ENCODE data around the gene RAB15.

Gene RAB15

DNA sequence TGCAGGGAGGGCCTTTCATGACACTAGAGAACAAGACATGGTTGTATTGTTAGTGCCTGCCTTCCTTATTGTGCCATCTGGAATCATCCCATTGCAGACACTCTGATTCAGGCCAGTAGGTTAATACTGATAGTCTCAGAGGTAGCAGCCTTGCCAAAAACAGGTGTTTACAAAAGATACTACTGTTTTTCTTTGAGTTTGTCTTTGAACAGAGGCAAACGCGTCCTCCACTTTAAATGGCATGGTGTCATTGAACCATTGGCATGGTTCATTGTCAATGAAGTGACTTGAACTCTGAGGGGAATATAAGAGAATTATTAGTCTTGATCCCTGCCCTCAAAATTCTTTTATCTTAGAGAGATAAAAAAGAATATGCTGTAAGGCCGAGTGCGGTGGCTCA is 18.8 kb upstream of the RAB15 start:
- in situ Hi-C loops (cut with HindIII; ENCODE audit: low sequenced_read_pairs), result no loop called here

DNA sequence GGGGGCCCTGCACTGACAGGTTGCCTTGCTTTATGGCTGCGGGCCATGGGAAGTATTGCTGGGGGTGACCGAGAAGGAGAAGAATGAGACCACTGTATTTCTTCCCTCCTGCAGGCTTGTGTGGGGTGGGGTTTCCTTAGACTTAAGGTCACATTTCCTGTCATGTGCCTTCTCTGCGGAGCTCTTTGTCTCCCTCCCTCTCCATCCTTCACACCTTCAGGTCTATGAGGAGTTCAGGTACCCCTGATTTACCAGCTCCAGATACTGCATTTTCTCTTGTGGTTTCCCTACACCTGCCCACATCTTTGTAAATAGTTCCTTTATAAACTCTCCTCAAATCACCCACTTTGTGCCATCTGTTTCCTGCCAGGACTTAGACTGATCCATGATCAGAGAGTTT is 18.2 kb upstream of the RAB15 start:
- in situ Hi-C loops (cut with HindIII; ENCODE audit: low sequenced_read_pairs), result no loop called here

DNA sequence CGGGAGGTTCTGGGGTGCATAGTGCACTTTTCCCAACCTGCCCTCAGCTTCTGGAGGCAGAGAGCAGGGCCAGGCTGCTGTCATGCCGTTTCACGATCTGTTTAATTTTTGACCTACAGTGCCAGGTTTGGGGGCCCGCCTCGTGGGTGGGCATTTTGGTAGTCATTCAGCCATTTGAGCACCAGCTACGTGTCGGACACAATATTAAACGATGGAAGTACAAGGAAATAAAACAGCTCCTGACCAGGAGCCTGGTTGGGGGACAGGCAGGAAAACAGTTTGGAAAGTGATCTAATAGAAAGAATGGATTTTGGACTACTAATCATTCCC is 15.3 kb upstream of the RAB15 start:
- in situ Hi-C loops (cut with HindIII; ENCODE audit: low sequenced_read_pairs), result no loop called here

DNA sequence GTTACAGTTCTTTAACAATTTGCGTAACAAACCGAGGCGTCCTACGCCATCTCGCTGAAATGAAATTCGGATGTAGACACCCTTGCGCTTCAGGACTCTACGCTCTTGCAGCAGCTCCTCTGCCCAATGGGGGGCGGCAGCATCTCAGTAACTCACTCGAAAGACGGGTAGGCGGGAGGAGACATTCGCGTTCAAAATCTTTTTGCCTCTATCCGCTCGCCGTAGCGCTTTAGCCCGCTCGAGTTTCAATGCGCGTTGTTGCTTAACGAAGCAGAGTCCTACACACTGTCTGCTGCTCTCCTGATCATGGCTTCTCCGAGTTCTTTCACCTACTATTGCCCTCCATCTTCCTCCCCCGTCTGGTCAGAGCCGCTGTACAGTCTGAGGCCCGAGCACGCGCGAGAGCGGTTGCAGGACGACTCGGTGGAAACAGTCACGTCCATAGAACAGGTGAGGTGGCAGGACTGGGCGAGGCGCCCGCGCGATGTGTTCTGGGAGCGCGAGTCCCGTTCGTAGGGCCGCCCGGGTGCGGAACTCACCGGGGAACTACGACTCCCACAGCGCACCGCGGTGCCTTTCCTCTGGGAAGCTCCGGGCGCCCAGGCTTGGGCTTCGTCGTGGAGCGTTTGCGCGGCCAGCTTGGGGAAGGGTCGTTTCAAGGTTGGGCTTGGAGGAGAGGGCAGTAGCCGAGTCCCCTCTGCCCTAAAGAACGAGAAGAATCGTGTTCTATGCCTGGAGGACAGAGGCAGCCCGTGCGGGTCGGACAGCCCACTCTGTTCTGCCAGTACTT is 14.7 kb upstream of the RAB15 start, which contains the start of gene FNTB:
Gene FNTB, plus strand, starts transcription at position 248 of the 790 bp plus-strand sequence. Its CDS starts 59 bp downstream, at position 307.
- in situ Hi-C loops (cut with HindIII; ENCODE audit: low sequenced_read_pairs), result no loop called here

DNA sequence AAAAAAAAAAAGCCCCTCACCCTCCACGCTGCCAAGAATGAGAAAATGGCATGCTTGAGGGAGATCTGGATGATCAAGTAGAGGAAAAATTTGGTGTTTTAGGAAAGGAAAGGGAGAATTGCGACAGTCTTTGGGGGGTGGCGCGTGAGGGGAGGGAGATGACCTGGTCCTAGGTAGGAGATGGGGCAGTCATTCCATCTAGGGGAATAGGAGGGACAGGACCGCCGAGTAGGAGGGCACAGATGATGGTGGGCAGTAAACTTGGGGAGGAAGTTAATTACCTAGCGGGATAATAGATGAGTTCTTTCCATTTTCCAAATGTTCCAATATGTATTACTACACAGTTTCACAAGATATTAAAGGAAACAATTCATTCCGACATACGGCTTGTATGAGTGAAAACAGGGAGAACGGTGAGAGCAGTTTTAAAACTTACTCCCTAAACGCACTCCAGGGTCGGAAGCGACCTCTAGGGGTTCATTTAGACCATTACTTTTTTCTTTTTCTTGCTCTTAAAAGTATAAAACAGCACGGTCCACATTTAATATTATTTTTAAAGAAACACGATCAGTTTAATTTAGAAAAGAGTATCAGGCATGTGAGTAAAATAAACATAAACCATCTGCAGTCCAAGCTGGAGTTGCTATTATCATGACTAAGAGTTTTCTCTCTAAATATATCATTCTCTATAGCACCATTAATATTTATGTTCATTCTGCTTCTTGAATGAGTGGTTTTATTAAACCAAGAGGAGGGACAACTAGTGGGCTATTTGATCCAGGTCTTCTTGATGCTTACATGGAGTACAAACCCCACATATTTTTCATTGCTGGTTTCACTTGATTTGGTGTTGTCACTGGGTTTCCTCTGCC is 11.5 kb upstream of the RAB15 start:
- in situ Hi-C loops (cut with HindIII; ENCODE audit: low sequenced_read_pairs), result no loop called here

DNA sequence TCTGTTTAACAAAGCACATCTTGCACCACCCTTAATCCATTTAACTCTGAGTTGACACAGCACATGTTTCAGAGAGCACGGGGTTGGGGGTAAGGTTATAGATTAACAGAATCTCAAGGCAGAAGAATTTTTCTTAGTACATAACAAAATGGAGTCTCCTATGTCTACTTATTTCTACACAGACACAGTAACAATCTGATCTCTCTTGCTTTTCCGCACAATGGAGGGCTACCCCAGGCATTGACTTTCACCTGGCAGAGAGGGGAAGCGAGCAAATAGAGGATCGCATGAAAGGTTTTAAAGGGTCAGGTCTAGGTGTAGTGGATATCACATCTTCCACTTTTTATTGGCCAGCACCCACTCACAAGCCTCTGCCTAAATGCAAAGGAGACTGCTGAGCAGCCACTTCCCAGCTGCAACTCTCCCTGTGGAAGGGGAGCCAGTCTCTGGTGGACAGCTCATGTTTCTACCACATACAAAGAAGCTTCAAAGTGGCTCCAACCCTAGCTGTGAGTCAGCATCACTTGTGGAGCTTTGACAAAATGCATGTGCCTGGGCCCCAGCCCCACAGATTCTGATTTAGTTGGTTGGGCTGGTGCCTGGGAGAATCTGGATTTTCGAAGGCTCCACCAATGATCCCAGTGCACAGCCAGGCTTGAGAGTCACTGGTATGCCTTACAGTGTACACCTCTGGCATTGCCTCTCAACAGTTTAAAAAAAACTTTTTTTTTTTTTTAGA is 7.4 kb upstream of the RAB15 start:
- in situ Hi-C loops (cut with HindIII; ENCODE audit: low sequenced_read_pairs), result no loop called here

DNA sequence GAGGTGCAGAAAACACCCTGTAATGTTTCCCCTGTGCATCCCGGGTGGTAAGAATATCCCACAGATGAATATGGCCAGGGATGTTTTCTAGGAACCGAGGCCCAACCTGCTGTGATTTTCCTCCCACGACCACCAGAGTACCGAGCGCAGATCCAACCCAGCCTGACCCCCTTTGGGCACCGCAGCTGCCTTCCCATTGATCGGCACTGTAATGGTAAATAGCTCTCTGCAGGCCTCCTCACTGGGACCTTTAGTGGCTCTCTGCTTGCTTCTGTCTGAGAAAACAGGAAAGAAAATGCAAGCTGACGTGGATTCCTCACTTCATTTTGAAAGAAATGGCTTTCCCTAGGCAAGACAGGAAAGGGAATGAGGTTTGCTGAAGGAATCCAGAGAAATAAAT is 2.4 kb upstream of the RAB15 start:
- in situ Hi-C loops (cut with HindIII; ENCODE audit: low sequenced_read_pairs), result no loop called here

DNA sequence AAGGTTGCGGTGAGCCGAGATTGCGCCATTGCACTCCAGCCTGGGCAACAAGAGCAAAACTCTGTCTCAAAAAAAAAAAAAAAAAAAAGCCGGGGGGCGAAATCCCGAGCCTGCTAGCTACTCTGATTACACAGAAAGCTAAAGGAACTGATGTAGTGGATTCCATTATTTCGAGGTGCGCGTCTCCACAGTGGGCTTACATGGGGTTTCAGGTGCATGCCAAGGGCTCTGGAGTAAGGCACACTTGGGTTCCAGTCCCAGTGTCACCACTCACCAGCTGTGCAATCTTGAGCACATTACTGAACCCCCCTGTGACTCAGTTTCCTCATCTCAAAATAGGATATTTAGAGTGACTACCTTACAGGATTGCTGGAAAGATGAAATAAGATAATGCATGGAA is 1.7 kb upstream of the RAB15 start:
- in situ Hi-C loops (cut with HindIII; ENCODE audit: low sequenced_read_pairs), result no loop called here

DNA sequence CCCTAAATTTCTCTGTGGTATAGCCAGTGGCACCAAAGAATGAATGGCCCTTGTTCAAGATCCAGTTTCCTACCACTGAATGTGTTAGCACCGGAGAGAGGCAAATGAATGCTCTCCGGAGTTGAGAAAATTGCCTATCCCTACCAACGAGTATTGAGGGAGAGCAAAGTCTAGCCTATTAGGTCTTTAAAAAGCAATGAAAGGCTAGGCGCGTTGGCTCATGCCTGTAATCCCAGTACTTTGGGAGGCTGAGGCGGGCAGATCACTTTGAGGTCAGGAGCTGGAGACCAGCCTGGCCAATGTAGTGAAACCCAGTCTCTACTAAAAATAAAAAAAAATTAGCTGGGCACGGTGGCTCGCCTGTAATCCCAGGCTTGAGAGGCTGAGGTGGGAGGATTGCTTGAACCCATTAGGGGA is 898 bp upstream of the RAB15 start:
- in situ Hi-C loops (cut with HindIII; ENCODE audit: low sequenced_read_pairs), result no loop called here

DNA sequence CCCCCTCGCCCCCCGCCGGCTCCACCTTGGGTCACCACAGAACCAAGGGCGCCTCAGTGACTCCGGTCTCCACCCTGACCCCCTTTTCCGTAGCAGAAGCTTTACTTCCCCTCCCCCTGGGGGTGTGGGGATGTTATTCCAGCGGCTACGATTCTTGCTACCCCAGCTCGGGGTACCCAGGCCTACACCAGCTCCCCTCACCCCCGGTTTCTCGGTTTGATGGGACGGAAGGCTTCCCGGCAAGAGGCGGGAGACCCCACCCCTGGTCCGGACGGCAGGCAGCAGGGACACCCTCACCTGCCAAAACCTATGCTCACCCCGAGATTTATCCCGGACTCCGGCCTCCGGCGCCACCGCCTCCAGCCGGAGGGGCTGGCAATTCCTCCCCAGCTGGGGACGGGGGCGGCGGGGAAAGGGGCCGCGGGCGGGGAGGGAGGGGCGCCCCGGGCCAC is 619 bp downstream of the RAB15 start:
- in situ Hi-C loops (cut with HindIII; ENCODE audit: low sequenced_read_pairs), result no loop called here

DNA sequence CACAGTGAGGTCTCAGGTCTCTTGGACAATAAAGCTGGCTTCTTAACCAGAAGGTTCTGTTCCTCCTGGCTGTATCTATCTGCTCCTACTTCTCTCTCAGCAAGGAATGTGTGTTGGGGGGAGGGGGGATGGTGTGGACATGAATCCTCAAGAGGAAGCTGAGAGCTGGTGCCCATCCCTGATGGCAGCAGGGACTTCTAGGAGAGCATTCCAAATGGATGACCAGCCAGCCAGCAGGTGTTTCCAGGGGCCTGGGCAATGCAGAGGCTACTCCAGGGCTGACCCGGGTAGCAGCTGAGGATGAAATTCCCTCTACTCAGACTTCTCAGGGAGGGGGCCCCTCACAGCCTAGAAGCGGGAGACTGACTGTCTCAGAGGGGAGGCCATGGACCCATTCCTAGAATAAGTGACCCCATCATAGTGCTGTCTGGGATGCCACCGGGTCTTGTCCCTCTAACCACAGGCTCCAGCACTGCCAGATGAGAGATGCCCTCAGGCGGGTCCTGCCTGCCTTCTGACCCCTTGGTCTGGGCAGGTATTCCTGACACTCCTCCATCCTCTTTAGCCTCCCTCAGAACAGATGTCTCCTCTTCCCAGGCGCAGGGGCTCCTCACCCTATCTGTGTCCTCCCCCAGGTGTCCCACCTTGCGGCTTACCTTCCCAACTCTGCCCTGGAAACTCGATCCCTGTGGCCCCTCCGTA is 1.2 kb downstream of the RAB15 start:
- in situ Hi-C loops (cut with HindIII; ENCODE audit: low sequenced_read_pairs), result no loop called here

DNA sequence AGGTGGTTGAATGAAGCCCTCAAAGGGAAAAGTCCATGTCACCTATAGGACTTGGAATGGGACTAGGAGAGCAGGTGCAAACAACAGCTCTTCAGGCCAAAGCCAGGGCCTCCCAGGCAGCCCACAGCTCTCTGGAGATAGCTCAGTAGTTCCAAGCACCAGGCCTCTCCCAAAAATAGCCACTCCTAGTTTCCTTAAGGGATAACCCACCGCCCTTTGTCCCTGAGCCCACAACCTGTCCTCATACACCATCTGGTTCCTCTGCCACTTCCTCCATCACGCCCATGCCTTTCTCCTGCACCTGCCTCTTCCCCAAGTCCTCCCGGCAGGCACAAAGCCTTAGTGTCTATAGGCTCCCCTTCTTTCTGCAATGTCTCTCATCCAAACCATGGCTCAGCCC is 2.1 kb downstream of the RAB15 start:
- in situ Hi-C loops (cut with HindIII; ENCODE audit: low sequenced_read_pairs), result no loop called here

DNA sequence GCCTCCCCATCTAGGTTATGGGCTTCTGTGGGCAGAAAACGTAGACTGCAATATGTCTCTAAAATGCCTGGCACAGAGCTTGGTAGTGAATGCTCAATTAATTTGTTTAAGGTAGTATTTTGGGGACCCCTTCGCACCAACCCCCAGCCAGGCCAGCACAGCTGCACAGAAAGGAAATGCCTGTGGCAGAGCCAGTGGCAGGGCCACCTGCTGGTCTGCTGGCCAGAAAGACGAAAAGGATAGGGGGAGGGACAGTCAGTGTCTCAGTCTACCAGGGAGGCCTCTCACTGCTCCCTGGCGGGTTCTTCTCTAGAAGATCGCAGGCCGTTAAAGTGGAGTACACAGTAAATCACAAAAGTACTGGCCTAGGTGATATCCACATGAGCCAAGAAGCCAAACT is 3.5 kb downstream of the RAB15 start:
- in situ Hi-C loops (cut with HindIII; ENCODE audit: low sequenced_read_pairs), result no loop called here

DNA sequence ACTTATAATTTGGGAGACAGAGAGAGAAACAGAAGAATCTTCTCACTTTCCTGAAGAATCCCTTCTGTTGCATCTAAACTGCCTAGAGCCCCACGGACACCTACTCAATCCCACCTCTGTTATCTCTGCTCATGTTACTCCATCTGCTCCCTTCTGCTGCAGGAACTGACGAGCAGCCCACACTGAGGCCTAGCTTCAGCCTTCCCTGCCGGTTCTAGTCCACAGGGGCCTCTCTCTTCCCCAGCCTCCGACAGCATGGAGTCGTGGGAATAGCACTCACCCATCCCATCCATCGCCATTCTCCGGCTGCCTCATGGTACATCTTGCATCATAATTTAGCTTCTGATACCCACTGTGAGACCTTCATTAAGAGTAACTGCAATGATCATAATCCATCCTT is 4.0 kb downstream of the RAB15 start:
- in situ Hi-C loops (cut with HindIII; ENCODE audit: low sequenced_read_pairs), result no loop called here

DNA sequence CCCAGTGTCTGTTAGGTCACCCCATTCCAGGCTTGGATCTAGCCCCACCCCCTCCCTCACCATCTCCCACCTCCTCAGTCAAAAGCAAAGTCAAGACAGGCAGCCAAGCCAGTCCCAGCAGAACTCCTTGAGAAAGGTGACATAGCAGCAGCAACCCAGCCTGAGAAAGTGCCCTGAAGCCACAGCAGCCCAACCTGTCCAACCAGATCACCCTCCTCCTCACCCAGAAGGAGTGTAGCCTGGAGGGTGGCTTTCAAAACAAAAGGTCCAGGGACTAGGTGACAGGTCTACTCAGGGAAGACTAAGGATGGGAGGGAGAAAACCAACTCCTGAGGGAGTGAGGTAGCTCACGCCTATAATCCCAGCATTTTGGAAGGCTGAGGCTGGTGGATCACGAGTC is 5.2 kb downstream of the RAB15 start:
- in situ Hi-C loops (cut with HindIII; ENCODE audit: low sequenced_read_pairs), result no loop called here

DNA sequence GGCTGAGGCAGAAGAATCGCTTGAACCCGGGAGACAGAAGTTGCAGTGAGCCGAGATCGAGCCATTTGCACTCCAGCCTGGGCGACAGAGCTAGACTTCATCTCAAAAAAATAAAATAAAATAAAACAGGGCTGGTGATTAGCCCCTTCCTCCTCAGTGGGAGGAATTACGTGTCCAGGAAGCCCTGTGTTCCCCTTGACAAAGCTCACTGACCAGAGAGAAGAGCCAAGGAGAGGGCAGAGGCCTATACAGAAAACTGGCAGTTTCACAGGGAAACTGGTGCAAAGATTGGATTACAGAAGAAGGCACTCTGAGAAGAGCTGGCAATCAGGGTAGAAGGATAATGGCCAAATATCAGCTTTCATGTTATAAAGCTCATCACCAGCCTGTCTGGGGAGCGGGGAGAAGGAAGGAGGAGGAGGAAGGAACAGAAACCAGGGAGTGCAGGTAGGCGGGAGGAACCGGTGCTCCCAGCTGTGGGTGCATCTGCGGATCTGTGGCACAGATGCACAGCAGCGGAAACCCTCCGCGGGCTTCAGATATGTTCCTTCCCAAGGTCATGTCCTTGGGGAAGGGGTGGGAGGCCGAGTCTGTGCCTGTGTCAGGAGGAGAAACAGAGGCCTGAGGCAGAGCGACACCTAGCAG is 6.7 kb downstream of the RAB15 start:
- in situ Hi-C loops (cut with HindIII; ENCODE audit: low sequenced_read_pairs), result no loop called here

DNA sequence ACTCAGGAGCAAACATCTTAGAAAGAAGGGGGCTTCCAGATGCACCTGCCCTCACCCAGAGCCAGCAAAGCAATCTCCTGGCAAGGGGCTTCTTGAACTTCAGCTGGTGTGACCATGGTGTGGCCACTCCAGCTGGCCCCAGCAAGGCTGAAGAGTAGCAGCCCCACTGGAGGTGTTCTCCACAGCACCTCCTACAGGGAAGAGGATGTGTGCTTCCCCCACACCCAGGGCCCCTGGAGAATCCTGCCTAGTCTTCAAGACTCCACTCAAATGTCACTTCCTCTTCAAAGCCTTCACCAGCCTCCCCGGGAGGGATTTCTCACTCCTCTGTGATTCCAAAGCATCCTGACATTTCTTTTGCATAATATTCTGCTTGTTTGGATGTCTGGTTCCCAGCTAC is 8.5 kb downstream of the RAB15 start:
- in situ Hi-C loops (cut with HindIII; ENCODE audit: low sequenced_read_pairs), result no loop called here

DNA sequence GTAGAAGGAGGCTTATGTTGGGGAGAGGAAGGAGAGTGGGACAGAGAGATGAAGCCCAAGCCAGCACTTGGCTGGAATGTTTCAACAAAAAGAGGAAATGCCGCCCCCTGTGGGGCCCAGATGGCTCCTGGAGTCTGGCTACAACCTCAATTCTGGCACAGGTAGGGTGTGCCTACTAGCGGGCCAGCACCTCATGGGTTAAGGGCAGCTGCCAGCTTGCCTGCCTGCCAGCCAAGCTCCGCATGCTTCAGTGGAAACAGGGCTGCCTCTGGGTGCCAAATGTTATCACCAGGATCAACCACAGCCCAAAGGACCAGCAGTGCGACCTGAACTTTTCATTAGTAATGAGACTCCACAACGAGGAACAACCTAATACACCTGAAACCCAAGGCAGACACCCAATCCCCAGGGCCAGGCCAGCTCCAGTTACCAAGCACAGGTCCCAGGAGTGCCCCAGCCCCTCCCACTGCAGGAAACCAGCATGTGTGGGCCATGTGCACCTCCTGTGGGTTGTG is 11.3 kb downstream of the RAB15 start:
- in situ Hi-C loops (cut with HindIII; ENCODE audit: low sequenced_read_pairs), result no loop called here

DNA sequence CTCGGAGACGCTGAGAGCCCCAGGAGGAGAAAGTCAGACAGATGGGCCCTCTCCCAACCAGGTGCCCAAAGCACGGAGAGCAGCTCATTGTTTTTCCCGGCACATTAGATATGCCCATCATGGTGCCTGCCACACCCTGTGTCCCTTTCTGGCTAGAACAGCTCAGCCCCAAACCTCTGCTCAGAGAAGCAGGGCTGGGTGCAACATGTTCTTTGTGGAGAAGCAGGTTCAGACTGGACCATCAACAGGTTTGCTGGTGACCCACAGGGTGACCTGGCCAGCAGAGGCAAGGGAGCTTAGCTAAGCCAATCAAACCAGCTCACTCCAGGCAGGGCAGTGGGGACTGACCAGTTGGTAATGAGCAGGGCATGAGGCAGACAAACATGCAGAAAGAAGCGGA is 13.4 kb downstream of the RAB15 start:
- in situ Hi-C loops (cut with HindIII; ENCODE audit: low sequenced_read_pairs), result loop anchor here (10.0 kb wide), 1 partner anchor 86 kb away; no protein-coding TSS in a partner anchor

DNA sequence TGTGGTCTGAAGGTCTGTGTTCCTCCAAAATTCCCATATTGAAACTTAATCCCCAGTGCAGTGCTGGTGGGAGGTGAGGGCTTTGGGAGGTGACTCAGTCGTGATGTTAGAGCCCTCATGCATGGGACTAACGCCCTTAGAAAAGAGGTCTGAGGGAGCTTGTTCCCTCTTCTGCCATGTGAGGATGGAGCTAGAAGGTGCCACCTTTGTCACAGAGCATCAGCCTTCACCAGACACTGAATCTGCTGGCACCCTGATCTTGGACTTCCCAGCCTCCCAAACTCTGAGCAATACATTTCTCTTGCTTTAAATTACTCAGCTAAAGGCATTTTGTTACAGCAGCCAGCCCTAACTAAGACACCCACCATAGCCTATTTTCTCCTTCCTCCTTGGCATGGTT is 13.9 kb downstream of the RAB15 start:
- in situ Hi-C loops (cut with HindIII; ENCODE audit: low sequenced_read_pairs), result loop anchor here (10.0 kb wide), 1 partner anchor 87 kb away; no protein-coding TSS in a partner anchor

All from endothelial cell of hepatic sinusoid (primary cell).